KMS-11 (cell line): ENCODE measurements around the gene GPSM3.
"Not testable (repeated sequence)": the region's sequence is repeated elsewhere in the genome, so short reads cannot be mapped to it uniquely, and the experiment has no call there.

Experiments used
- H2AFZ ChIP-seq: fragments of 200-600 bp; sonication (generic); 2 replicates; pipeline ENCODE4 v1.6.1; 2016; ENCODE audit warnings: antibody characterized with exemption, mixed run types, low read depth
- H3K27ac ChIP-seq: fragments of 200-600 bp; sonication (generic); 2 replicates; pipeline ENCODE4 v1.6.1; 2016; ENCODE audit warnings: mild to moderate bottlenecking, mixed run types
- H3K27me3 ChIP-seq: fragments of 200-600 bp; sonication (generic); 2 replicates; pipeline ENCODE4 v1.6.1; 2017; ENCODE audit warnings: mild to moderate bottlenecking, low read depth, mixed run types, moderate library complexity; ENCODE audit not compliant: insufficient read depth
- H3K36me3 ChIP-seq: fragments of 200-600 bp; sonication (generic); 2 replicates; pipeline ENCODE4 v1.6.1; 2017; ENCODE audit warnings: mild to moderate bottlenecking, mixed run types; ENCODE audit not compliant: insufficient read depth
- H3K4me1 ChIP-seq: fragments of 200-600 bp; sonication (generic); 2 replicates; pipeline ENCODE4 v1.6.1; 2016; ENCODE audit warnings: mild to moderate bottlenecking, low read depth, mixed run types; ENCODE audit not compliant: poor library complexity, severe bottlenecking
- H3K4me2 ChIP-seq: fragments of 200-600 bp; sonication (generic); 2 replicates; pipeline ENCODE4 v1.7.0; 2016; ENCODE audit warnings: mild to moderate bottlenecking, mixed run types
- H3K4me3 ChIP-seq: fragments of 200-600 bp; sonication (generic); IDR thresholded peaks from 2 replicates; pipeline ENCODE4 v1.6.1; 2017; ENCODE audit warnings: low read depth, low read length, mixed read lengths; ENCODE audit not compliant: insufficient read depth
- H3K79me2 ChIP-seq: fragments of 200-600 bp; sonication (generic); 2 replicates; pipeline ENCODE4 v1.6.1; 2016; ENCODE audit warnings: low read depth, mixed run types; ENCODE audit not compliant: insufficient read depth
- H3K9ac ChIP-seq: fragments of 200-600 bp; sonication (generic); 2 replicates; pipeline ENCODE4 v1.6.1; 2016; ENCODE audit warnings: mild to moderate bottlenecking, mixed run types
- H4K20me1 ChIP-seq: fragments of 200-600 bp; sonication (generic); 2 replicates; pipeline ENCODE4 v1.6.1; 2016; ENCODE audit warnings: mild to moderate bottlenecking, mixed run types; ENCODE audit not compliant: insufficient read depth
- TF ChIP-seq, protein P1 (sequence below): fragments of 200-600 bp; sonication (generic); conservative IDR thresholded peaks from 2 replicates; pipeline ENCODE4 v1.6.1; 2017; ENCODE audit warnings: low read depth, mild to moderate bottlenecking, antibody characterized with exemption, low read length, moderate library complexity, mixed read lengths

The GPSM3 gene

DNA sequence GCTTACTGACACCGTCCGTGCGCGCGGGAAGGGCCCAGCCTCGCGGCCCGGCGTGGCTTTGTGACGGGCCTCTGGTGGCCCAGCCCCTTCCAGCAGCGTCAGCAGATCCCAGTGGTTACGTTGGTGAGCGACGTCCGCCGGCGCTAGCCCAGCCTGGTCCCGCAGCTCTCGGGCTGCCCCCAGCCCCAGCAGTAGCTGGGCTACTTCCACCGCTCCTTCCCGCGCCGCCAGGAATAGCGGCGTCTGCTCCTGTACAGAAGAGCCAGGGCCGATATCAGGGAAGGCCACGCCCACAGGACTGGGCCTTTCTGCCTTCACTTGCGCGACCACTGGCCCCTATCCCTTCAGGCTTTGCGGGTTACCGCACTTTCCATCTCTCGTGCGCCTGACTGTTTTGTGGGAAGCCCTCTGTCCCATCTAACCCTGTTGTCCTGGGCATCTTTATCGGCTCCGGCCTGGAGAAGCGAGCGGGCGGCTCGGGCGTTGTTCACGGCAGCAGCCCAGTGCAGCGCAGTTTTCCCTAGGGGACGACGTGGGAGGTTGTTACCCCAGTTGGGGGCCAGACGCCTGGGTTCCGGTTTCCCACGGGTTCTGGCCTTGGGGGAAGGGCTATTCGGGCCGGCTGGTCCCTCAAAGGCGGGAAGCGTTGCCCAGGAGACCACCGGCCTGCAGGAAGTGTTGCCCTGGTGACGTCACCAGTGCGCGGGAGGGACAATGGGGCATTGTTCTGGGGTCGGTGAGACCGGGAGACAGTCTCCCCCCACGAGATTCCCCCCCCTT is 3.6 kb upstream of the GPSM3 start:
- Histone ChIP-seq H3K4me3 (no peak overlapping the region), H2AFZ (peak overlapping the region; percentile 77), H4K20me1 (no peaks in the 10 kb centered on the region), H3K36me3 (no peaks in the 10 kb centered on the region), H3K4me1 (peaks cover 53% of the 10 kb centered on the region), H3K27ac (peak overlapping the region; percentile 86), H3K4me2 (peak overlapping the region; percentile 97), H3K79me2 (no peaks in the 10 kb centered on the region), H3K27me3 (no peaks in the 10 kb centered on the region), H3K9ac (peak overlapping the region; percentile 93)
- TF ChIP-seq, protein P1, sequence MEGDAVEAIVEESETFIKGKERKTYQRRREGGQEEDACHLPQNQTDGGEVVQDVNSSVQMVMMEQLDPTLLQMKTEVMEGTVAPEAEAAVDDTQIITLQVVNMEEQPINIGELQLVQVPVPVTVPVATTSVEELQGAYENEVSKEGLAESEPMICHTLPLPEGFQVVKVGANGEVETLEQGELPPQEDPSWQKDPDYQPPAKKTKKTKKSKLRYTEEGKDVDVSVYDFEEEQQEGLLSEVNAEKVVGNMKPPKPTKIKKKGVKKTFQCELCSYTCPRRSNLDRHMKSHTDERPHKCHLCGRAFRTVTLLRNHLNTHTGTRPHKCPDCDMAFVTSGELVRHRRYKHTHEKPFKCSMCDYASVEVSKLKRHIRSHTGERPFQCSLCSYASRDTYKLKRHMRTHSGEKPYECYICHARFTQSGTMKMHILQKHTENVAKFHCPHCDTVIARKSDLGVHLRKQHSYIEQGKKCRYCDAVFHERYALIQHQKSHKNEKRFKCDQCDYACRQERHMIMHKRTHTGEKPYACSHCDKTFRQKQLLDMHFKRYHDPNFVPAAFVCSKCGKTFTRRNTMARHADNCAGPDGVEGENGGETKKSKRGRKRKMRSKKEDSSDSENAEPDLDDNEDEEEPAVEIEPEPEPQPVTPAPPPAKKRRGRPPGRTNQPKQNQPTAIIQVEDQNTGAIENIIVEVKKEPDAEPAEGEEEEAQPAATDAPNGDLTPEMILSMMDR, result no peak

DNA sequence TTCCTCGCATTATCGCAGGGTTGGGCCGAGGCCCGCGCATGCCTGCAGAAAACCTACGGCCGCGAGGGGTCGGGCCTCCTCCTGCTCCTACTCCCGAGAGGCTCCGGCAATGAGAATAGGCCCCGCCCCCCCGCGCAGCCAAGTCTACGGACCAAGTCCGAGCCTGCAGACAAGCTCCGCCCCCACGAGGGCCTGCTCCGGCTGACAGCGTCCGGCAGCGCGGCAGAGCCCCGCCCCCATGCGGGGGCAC is 3.1 kb upstream of the GPSM3 start:
- H3K79me2 ChIP-seq, result no peaks in the 10 kb centered on the region
- no peak overlapping the region; the same call in 1 of the 2 replicates for H3K9ac ChIP-seq
- no peak overlapping the region for H3K4me3 ChIP-seq
- no peak overlapping the region; the same call in 1 of the 2 replicates for H3K4me2 ChIP-seq
- TF ChIP-seq, protein P1, result no peak
- no peak overlapping the region for H3K27ac ChIP-seq
- H2AFZ ChIP-seq, result no peak overlapping the region
- H3K27me3 ChIP-seq, result no peaks in the 10 kb centered on the region
- H3K4me1 ChIP-seq, result peaks cover 56% of the 10 kb centered on the region
- H4K20me1 ChIP-seq, result no peaks in the 10 kb centered on the region
- no peaks in the 10 kb centered on the region for H3K36me3 ChIP-seq

DNA sequence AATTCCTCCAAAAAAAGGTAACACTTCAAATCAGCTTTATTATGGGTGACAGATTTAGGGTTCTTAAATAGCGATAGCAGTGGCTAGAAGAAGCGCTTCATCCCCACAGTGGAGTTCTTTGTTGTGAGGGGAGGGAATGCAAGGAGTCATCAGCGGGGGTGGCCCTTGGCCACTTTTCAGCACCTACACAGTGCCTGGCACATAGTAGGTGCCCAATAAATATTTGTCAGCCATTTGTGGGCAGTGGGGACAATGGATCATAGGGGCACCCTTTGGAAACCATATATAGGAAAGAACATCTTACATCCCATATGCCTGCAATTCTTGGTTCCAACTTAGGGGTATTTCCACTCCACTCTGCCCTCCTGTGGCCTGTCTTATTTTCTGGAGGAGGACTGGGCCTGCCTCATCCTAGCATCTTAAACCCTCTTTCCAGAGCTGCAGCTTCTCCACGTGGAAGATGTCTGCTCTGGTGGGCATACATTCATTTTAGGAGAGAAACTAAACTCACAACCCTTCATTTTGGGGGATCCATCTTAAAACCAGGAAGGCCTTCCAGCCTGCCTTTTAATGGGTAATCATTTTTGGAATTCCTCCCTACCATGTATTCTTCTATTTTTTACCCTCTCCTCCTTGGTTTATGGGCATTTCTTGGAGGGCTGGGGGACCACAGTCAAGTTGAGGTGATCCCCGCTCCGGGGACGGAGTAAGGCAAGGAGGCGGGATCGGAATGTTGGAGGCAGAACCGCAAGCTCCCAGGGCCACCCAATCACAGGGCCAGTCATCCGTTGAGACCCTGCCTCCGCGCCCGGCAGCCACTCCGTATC is 2.6 kb upstream of the GPSM3 start:
- no peaks in the 10 kb centered on the region for H3K27me3 ChIP-seq

DNA sequence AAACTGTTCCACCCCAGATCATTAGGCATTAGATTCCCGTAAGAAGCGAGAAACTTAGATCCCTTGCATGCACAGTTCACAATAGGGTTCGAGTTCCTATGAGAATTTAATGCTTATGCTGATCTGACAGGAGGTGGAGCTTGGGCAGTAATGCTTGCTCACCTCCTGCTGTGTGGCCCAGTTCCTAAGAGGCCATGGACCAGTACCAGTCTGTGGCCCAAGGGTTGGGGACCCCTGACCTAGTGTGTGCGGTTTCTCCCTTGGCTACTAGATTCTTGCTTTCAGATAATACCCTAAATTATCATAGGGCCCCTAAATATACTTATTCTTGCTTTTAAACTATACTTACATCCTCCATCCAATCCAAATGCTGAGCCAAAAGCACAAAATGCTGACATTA is 1.9 kb upstream of the GPSM3 start:
- no peak overlapping the region for H3K4me3 ChIP-seq
- H3K4me1 ChIP-seq, result peaks cover 60% of the 10 kb centered on the region
- no peak overlapping the region for H2AFZ ChIP-seq
- H3K27me3 ChIP-seq, result no peaks in the 10 kb centered on the region
- peaks cover 2% of the 10 kb centered on the region; the same call in 1 of the 2 replicates for H3K79me2 ChIP-seq
- peak overlapping the region; percentile 80; the same call in 1 of the 2 replicates for H3K4me2 ChIP-seq
- no peaks in the 10 kb centered on the region for H4K20me1 ChIP-seq
- H3K27ac ChIP-seq, result no peak overlapping the region
- TF ChIP-seq, protein P1, result no peak
- no peaks in the 10 kb centered on the region for H3K36me3 ChIP-seq
- no peak overlapping the region for H3K9ac ChIP-seq

More for the DNA sequence above, 2.6 kb upstream of the GPSM3 start:
- H3K9ac ChIP-seq, result peak overlapping the region; percentile 7; the same call in 1 of the 2 replicates
- H3K79me2 ChIP-seq, result no peaks in the 10 kb centered on the region
- H3K27ac ChIP-seq, result peak overlapping the region; percentile 28
- peaks cover 60% of the 10 kb centered on the region for H3K4me1 ChIP-seq
- no peaks in the 10 kb centered on the region for H3K36me3 ChIP-seq
- no peaks in the 10 kb centered on the region for H4K20me1 ChIP-seq
- no peak overlapping the region for H3K4me3 ChIP-seq
- H3K4me2 ChIP-seq, result peak overlapping the region; percentile 80
- peak overlapping the region; percentile 63 for H2AFZ ChIP-seq
- TF ChIP-seq, protein P1, result peak; percentile 82

DNA sequence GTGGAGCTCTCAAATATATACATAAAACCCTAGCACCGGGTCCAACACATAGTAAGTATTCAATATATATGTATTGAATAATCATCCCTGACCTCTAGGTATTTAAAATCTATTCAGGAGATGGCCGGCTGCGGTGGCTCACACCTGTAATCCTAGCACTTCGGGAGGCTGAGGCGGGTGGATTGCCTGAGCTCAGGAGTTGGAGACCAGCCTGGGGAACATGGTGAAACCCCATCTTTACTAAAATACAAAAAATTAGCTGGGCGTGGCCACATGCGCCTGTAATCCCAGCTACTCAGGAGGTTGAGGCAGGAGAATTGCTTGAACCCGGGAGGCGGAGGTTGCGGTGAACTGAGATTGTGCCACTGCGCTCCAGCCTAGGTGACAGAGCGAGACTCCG is 653 bp upstream of the GPSM3 start:
- H3K36me3 ChIP-seq, H3K9ac ChIP-seq, H4K20me1 ChIP-seq, H3K4me3 ChIP-seq, H3K27ac ChIP-seq, H3K27me3 ChIP-seq: not testable (repeated sequence)
- H2AFZ ChIP-seq, result peak overlapping the region; percentile 47; the same call in 1 of the 2 replicates
- peak overlapping the region; percentile 71 for H3K4me2 ChIP-seq
- H3K4me1 ChIP-seq, result peaks cover 66% of the 10 kb centered on the region
- H3K79me2 ChIP-seq, result peaks cover 11% of the 10 kb centered on the region
